ENCODE data around the gene MAD1L1.

DNA sequence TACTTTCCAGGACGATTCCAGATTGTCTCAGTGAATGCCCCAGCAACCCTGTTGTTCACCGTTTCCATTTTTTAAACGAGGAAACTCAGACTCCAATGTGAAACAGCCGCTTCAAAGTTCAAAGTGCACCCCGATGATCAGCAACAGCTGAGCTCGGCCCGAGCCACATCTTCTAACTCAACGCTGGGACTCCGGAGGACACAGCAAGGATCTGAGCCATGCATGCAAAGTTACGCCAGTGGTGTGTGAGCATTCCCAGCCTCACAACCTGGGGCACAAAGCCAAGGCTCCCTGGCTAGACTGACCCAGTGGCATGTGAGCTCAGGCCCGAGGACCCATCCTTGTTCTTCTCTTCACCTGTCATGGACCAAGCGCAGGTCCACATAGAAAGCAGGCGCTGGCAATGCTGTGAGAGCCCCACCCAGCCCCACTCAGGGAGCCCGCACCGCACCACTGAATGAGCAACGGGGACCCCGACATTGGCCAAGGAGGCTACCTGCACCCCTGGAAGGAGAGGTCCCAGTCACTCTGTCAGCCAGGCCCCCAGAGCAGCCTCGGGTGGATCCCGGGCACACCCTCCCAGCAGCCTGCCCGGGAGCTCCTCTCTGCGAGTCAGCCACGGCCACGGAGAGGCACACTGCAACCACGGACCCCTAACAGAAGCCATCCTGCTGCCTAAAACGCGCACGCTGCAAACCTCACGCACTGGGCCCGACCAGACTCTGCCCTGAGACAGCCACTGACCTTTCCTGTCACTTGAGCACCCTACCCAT is 82.9 kb downstream of the MAD1L1 start:
- TF ChIP-seq, protein P1, sequence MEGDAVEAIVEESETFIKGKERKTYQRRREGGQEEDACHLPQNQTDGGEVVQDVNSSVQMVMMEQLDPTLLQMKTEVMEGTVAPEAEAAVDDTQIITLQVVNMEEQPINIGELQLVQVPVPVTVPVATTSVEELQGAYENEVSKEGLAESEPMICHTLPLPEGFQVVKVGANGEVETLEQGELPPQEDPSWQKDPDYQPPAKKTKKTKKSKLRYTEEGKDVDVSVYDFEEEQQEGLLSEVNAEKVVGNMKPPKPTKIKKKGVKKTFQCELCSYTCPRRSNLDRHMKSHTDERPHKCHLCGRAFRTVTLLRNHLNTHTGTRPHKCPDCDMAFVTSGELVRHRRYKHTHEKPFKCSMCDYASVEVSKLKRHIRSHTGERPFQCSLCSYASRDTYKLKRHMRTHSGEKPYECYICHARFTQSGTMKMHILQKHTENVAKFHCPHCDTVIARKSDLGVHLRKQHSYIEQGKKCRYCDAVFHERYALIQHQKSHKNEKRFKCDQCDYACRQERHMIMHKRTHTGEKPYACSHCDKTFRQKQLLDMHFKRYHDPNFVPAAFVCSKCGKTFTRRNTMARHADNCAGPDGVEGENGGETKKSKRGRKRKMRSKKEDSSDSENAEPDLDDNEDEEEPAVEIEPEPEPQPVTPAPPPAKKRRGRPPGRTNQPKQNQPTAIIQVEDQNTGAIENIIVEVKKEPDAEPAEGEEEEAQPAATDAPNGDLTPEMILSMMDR (conservative IDR thresholded peaks at IDR 0.05), result no peak
- no peak for TF ChIP-seq ZFX (IDR thresholded peaks at IDR 0.05)

Data from C4-2B (cell line).